ENCODE results near the gene AOPEP.

The AOPEP gene

GRCh38 chr9:94717761-94718160 lies 8.7 kb upstream of the AOPEP start:
- DNase-seq: no peak

- no peak for DNase-seq
These were observed 7.6 kb upstream of the AOPEP start for GRCh38 chr9:94718936-94719335.

GRCh38 chr9:94719878-94720277 lies 6.6 kb upstream of the AOPEP start:
- no peak for DNase-seq

- DNase-seq: no peak
These were observed 5.5 kb upstream of the AOPEP start for GRCh38 chr9:94720846-94721549.

GRCh38 chr9:94721754-94722153 lies 4.7 kb upstream of the AOPEP start:
- DNase-seq: no peak

GRCh38 chr9:94725293-94725692 lies 1.2 kb upstream of the AOPEP start:
- no peak for DNase-seq

- DNase-seq: no peak
These were observed 2.2 kb downstream of the AOPEP start for GRCh38 chr9:94728719-94729118.

- no peak for DNase-seq
These were observed 2.7 kb downstream of the AOPEP start for GRCh38 chr9:94729199-94729598.

- no peak for DNase-seq
These were observed 7.7 kb downstream of the AOPEP start for GRCh38 chr9:94734054-94734754.

- no peak for DNase-seq
These were observed 10.3 kb downstream of the AOPEP start for GRCh38 chr9:94736759-94737158.

GRCh38 chr9:94740145-94740840 lies 13.8 kb downstream of the AOPEP start:
- DNase-seq: no peak

- DNase-seq: no peak
These were observed 15.4 kb downstream of the AOPEP start for GRCh38 chr9:94741866-94742265.

GRCh38 chr9:94743035-94743954 lies 16.8 kb downstream of the AOPEP start:
- DNase-seq: no peak

GRCh38 chr9:94745806-94746540 lies 19.5 kb downstream of the AOPEP start:
- no peak for DNase-seq

GRCh38 chr9:94746541-94747370 lies 20.3 kb downstream of the AOPEP start:
- no peak for DNase-seq

GRCh38 chr9:94754976-94755475 lies 28.5 kb downstream of the AOPEP start:
- no peak for DNase-seq

- DNase-seq: no peak
These were observed 30.7 kb downstream of the AOPEP start for GRCh38 chr9:94757158-94757557.

GRCh38 chr9:94758031-94758430 lies 31.5 kb downstream of the AOPEP start:
- no peak for DNase-seq

- DNase-seq: no peak
These were observed 32.4 kb downstream of the AOPEP start for GRCh38 chr9:94758880-94759279.

GRCh38 chr9:94760010-94760409 lies 33.5 kb downstream of the AOPEP start:
- no peak for DNase-seq

GRCh38 chr9:94760660-94761059 lies 34.2 kb downstream of the AOPEP start:
- DNase-seq: no peak
